ENCODE data around the gene SNORC.

GRCh38 chr2:232887171-232887850 is 17.2 kb downstream of the SNORC start:
- TF ChIP-seq CTCF (IDR thresholded peaks at IDR 0.05) (no peak), POLR2A (IDR thresholded peaks at IDR 0.05) (no peak)

Measured in lower leg skin (tissue), 3 donors.